Peyer's patch (tissue), 4 donors: ENCODE data around the gene EXOC1L. TPM values are rescaled to one million over a fixed set of nuclear protein-coding genes. Genes with fewer than 3 reads are reported as not detected.
"Not testable (repeated sequence)": the region's sequence is repeated elsewhere in the genome, so short reads cannot be mapped to it uniquely, and the experiment has no call there.

Experiments
- DNase-seq, 3 donors: peaks; one replicate each; pipeline ENCODE4 v3.0.0-alpha.2; 2017 to 2019
- H3K27ac ChIP-seq, 4 donors: fragments of 200-600 bp; sonication (generic); one replicate each; pipeline ENCODE4 v1.5.1; 2016 to 2019
- H3K27me3 ChIP-seq, 2 donors: fragments of 200-600 bp; sonication (generic); one replicate each; pipeline ENCODE4 v1.5.1; 2019
- H3K36me3 ChIP-seq, 3 donors: fragments of 200-600 bp; sonication (generic); one replicate each; pipeline ENCODE4 v1.5.1; 2016 to 2019
- H3K4me1 ChIP-seq, 4 donors: fragments of 200-600 bp; sonication (generic); one replicate each; pipeline ENCODE4 v1.5.1; 2016 to 2019
- H3K4me3 ChIP-seq, 4 donors: fragments of 200-600 bp; sonication (generic); 1 replicate in 3 of 4; 2 replicates in 1 of 4; pipeline ENCODE4 v1.5.1; 2016 to 2019; ENCODE audit warnings: mild to moderate bottlenecking in 1 of 4
- H3K9me3 ChIP-seq, 4 donors: fragments of 200-600 bp; sonication (generic); one replicate each; pipeline ENCODE4 v1.5.1; 2016 to 2019; ENCODE audit warnings: mild to moderate bottlenecking in 1 of 4
- CTCF ChIP-seq, 6 experiments: fragments of 450-650 bp in 4 of 6; fragments of 200-600 bp in 2 of 6; sonication (generic) in 1 of 6; IDR thresholded peaks; one replicate each; pipeline ENCODE4 v1.5.1; 2017 to 2019; ENCODE audit warnings: antibody characterized with exemption in 6 of 6, mild to moderate bottlenecking in 3 of 6, moderate library complexity in 1 of 6
- POLR2A ChIP-seq, 2 donors: fragments of 450-650 bp; IDR thresholded peaks; one replicate each; pipeline ENCODE4 v1.5.1; 2017; ENCODE audit warnings: antibody characterized with exemption in 2 of 2, mild to moderate bottlenecking in 2 of 2, moderate library complexity in 2 of 2
- total RNA-seq, 4 donors: library from RNA; depleted of rRNA; stranded (reverse); fragments of >200 nt; gene quantifications; one replicate each; pipeline ENCODE4 v1.1.0, GENCODE V29; 2016

EXOC1L gene
- total RNA-seq, 4 donors from 2014 or later, result not detected

DNA sequence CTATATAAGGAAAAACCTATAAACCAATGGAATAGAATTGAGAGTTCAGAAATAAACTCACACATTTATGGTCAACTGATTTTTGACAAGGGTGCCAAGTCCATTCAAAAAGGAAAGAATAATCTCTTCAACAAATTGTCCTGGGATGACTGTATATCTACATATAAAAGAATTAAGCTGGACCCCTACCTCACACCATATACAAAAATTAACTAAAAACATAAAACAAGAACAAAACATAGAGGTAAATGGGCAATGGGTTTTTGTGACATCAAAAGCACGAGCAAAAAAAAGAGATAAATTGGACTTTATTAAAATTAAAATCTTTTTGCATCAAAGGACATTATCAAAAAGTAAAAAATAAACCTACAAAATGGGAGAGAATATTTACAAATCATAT lies 18.3 kb downstream of the EXOC1L start:
- no peaks in the 10 kb centered on the region for H3K4me1 ChIP-seq
- TF ChIP-seq CTCF (IDR thresholded peaks at IDR 0.05) (no peak), POLR2A (IDR thresholded peaks at IDR 0.05) (no peak)
- H3K4me3 ChIP-seq, result no peak overlapping the region
- no peaks in the 10 kb centered on the region for H3K27me3 ChIP-seq
- DNase-seq, result no peak
- no peaks in the 10 kb centered on the region for H3K9me3 ChIP-seq
- H3K36me3 ChIP-seq, result no peaks in the 10 kb centered on the region
- H3K27ac ChIP-seq, result no peak overlapping the region

DNA sequence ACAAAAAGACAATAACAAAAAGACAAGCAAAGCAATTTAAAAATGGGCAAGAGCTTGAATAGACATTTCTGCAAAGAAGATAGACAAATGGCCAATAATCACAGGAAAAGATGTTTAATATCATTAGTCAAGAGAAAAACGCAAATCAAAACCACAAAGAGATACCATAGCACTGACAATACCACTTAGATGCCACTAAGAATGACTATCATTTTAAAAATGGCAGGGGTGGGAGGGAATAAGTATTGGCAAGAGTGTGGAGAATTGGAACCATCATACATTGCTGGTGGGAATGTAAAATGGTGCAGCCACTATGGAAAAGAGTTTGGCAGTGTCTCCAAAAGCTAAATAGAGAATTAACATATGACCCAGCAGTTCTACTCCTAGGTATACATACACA lies 18.8 kb downstream of the EXOC1L start:
- H3K4me1 ChIP-seq, result no peaks in the 10 kb centered on the region
- no peaks in the 10 kb centered on the region for H3K27me3 ChIP-seq
- no peaks in the 10 kb centered on the region for H3K36me3 ChIP-seq
- no peak overlapping the region for H3K4me3 ChIP-seq
- no peak for DNase-seq
- no peak overlapping the region for H3K27ac ChIP-seq
- H3K9me3 ChIP-seq, result no peaks in the 10 kb centered on the region
- TF ChIP-seq POLR2A (IDR thresholded peaks at IDR 0.05), result no peak
- no peak for TF ChIP-seq CTCF (IDR thresholded peaks at IDR 0.05)

DNA sequence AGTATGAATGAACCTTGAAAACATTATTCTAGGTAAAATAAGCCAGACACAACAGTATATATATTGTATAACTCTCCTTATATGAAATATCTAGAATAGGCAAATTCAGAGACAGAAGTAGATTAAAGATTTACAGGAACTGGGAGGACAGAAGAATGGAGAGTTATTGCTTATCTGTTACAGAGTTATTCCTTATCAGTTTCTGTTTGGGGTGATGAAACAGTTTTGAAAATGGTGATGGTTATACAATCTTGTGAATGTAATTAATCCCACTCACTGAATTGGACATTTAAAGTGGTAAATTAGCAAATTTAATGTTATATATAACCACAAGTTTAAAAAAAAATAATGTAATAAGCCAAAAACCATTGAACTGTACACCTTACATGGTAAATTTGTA lies 19.4 kb downstream of the EXOC1L start:
- no peaks in the 10 kb centered on the region for H3K9me3 ChIP-seq
- no peak for DNase-seq
- no peaks in the 10 kb centered on the region for H3K27me3 ChIP-seq
- H3K36me3 ChIP-seq, result no peaks in the 10 kb centered on the region
- no peaks in the 10 kb centered on the region for H3K4me1 ChIP-seq
- no peak overlapping the region for H3K27ac ChIP-seq
- no peak for TF ChIP-seq CTCF (IDR thresholded peaks at IDR 0.05)
- TF ChIP-seq POLR2A (IDR thresholded peaks at IDR 0.05), result no peak
- H3K4me3 ChIP-seq, result no peak overlapping the region

DNA sequence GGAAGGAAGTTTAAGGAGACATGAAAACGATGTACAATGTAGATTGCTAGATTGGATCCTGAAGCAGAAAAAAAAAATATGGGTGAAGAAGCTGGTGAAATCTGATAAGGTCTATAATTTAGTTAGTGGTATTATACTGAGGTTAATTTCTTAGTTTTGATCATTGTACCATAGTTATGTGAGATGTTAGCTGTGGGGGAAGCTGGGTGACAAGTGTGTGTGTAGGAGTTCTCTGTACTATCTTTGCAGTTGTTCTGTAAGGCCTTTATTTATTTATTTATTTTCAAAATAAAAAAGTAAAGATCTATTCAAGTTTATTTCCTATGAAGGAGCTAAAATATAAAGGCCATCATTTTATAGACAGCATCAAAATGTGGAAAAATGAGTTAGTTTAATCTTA lies 21.4 kb downstream of the EXOC1L start:
- Histone ChIP-seq H3K36me3 (no peaks in the 10 kb centered on the region), H3K27me3 (no peaks in the 10 kb centered on the region), H3K27ac (no peak overlapping the region), H3K9me3 (no peaks in the 10 kb centered on the region), H3K4me3 (no peak overlapping the region), H3K4me1 (no peaks in the 10 kb centered on the region)
- no peak for DNase-seq
- TF ChIP-seq CTCF (IDR thresholded peaks at IDR 0.05) (no peak), POLR2A (IDR thresholded peaks at IDR 0.05) (no peak)

DNA sequence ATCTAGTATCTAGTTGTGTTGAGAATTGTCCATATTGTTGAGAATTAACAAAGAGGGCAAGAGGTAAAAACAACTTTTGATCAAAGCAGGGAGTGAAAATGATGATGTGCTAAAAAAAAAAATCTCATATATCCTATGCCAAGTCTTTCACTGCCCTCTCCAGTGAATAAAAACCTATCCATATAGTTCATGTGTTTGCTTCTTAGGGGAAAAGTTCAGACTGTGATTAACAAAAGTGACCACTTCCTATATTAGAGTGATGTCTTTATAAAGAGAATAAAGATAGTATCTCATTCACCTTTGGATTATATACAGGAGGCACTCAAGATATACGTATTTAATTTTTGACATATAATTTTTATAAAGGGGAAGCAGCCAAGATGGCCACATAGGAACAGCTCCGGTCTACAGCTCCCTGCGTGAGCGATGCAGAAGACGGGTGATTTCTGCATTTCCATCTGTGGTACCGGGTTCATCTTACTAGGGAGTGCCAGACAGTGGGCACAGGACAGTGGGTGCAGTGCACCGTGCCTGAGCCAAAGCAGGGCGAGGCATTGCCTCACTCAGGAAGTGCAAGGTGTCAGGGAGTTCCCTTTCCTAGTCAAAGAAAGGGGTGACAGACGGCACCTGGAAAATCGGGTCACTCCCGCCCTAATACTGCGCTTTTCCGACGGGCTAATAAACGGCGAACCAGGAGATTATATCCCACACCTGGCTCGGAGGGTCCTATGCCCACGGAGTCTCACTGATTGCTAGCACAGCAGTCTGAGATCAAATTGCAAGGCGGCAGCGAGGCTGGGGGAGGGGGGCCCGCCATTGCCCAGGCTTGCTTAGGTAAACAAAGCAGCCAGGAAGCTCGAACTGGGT lies 22.0 kb downstream of the EXOC1L start:
- not testable (repeated sequence) for H3K4me3 ChIP-seq, H3K27me3 ChIP-seq, H3K27ac ChIP-seq, H3K9me3 ChIP-seq, DNase-seq, H3K4me1 ChIP-seq, H3K36me3 ChIP-seq

- not testable (repeated sequence) for DNase-seq, H3K4me1 ChIP-seq
These were observed 22.7 kb downstream of the EXOC1L start for GRCh38 chr4:55842312-55842711.

DNA sequence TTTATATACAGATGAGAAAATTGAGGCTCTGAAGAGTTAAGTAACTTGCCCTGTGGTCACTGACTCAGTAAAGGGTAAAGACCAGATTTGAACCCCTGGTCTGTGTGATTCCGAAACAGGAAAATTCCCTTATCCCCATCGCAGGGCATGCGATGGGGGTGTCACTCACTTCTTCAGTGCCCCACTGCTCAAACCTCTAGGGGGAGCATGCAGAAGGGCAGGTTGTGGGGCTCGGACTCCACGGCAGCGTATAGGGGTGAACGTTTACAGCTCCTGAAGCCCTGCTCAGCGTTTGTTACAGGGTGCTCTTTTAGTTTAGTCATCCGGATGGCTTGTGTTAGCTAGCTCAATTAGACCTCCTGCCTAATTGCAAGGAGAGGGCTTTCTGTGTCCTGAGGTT lies 30.1 kb downstream of the EXOC1L start:
- Histone ChIP-seq H3K4me3 (no peak overlapping the region), H3K27me3 (no peaks in the 10 kb centered on the region), H3K4me1 (peaks cover 0 to 19% (median 0%) of the 10 kb centered on the region in 4 donors), H3K36me3 (no peaks in the 10 kb centered on the region), H3K27ac (no peak overlapping the region), H3K9me3 (no peaks in the 10 kb centered on the region)
- TF ChIP-seq POLR2A (IDR thresholded peaks at IDR 0.05), result no peak
- TF ChIP-seq CTCF (IDR thresholded peaks at IDR 0.05), result no peak
- DNase-seq, result no peak

More at GRCh38 chr4:55842312-55842711, 22.7 kb downstream of the EXOC1L start:
- H3K36me3 ChIP-seq, H3K9me3 ChIP-seq, H3K4me3 ChIP-seq, H3K27ac ChIP-seq, H3K27me3 ChIP-seq: not testable (repeated sequence)
